GM19239 (cell line): Measurements from ENCODE around the gene HOXA2.

ENCODE experiments used
- DNase-seq: peaks from one replicate; pipeline ENCODE4 v3.0.0; 2011; ENCODE audit warnings: low spot score; ENCODE audit not compliant: insufficient read length
- FAIRE-seq: peaks from 2 replicates; lab custom pipeline; 2011; peaks lifted over from hg19 to GRCh38; lab: Jason Lieb, UNC

Gene HOXA2

DNA sequence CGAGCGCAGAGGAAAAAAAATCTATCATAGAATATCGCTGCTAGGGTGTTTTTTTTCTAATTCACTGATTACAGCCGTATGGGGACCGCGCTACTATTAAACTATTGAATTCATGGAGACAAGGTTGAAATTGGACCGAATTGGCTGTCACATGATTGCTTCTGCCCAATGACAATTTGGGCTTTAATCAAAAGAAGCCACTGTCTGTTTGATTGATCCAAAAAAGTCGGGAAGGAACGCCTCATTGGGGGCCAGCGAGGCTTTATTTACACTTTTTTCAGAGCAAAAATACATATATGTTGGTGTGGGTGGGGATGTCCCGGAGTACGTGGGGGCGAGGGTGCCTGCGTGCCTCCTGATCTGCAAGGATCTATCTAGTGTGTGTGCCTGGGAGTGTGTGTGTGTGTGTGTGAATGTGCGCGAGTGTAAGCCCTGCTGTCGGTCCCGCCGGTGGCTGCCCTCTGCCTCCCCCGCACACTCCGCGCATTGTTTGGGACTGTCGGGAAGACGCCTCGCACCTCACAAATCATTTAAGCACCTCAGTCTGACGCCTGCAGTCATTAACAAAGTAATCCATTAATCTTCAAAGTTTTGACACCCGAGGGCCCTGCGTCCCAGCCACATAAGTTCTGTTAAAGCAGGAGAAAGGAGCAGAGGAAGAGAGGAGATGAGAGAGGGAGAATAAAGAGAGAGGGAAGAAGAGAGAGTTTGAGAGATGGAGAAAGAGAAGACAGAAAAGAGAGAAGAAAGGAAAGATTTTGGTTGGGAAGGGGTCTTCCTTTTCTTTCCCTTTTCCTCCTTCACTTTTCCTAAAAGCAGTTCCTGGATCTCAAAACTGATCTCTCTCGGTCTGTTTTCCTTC is at the start of gene HOXA2:
HOXA2 (minus strand) TSS at position 103 of the 862 bp plus-strand sequence. CDS start 183 bp downstream, outside the sequence.
- no peak for FAIRE-seq

DNA sequence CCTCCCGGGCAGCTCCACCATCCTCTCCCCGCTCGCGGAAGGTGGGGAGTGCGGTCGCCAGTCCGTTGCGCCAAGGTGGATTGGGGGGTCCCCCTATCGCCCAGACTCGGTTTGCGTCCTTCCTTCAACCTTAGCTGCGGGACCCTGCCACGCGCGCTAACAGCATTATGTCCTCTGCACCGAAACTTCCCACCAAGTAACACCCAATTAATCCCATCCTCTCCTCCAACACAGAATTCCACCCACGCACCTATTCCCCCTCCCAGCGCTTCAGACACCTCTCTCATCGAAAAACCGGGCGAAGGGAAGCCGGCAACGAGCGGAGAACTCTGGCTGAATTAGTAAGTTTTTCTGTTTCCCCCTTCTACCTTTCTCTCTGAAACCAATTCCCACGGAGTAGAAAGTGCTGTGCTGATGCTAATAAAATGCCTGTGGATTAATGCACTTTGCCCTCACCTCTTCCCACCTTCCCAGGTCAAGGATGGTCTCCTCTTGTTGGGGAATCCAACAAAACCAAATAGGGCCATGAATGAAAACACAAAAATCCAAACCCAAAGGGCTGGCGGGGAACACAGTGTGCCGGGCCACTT is 49.0 kb upstream of the HOXA2 start:
- DNase-seq (no peak), FAIRE-seq (no peak)

More for the DNA sequence above, at the start of gene HOXA2:
- no peak for DNase-seq

DNA sequence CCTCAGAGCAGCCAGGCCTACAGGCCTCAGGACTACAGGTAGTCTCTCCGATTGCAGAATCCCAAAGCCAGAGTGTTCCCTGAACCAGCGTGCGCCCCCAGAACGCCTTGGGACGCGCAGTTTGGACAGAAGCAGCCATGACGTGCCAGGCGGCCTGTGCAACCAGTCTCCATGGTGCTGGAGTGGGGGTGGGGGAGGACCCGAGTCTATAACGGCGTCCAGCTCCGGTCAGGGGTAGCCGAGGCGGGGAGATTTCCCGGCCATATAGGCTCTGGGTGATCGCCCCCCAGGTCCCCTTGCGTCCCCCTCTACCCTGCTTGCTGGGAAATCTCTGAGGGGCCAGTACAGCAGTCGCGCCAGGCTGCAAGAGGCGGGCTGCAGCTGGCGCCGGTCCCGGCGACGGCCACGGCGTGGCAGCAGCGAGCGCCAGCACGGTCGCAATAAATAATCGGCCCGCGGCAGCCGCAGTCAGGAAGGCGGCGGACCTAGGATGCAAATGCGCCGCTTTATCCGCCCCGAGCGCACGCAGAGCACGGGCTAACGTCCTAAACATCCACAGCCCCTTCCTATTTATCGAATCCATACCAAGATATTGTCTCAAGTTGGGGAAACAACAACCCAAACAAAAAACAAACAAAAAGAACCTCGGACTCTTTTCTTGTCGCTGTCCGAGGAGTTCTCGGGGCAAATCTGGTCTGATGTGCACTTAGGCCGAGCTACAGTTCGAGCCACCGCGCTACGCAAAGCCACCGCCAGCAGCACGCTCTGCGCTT is 48.3 kb upstream of the HOXA2 start:
- DNase-seq: peak; percentile 86
- FAIRE-seq: no peak

DNA sequence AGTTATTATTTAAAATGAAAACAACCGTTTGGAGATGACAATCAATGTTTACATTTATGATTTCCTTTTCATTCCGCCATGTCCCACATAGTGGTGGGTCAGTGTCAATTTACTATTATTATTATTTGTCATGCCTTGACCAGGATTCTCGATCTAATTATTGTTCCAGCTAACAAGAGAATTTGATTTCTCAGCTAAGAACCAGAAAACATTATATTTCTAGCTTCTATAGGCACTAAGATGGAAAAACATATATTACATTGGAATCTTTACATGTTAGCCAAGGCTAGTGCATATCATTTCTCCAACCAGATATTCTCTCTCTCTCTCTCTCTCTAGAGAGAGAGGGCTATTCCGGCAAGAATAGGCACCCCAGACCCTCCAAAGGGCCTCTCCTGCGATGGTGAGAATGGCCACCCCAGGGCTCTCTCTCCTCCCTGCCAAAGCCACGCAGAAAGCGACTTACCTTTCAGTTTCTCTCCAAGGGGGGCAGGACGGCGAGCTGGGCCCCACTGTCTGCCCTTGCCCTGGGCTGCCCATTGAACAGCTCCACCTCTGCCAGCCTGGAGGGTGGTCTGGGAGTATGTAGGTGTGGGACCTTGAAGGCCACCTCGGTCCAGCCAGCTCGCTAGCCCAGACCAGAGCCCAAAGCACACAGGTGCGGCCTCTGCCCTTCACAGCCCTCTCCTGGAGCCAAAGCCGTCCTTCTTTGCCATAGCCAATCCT is 47.5 kb upstream of the HOXA2 start:
- FAIRE-seq: no peak
- DNase-seq: no peak

DNA sequence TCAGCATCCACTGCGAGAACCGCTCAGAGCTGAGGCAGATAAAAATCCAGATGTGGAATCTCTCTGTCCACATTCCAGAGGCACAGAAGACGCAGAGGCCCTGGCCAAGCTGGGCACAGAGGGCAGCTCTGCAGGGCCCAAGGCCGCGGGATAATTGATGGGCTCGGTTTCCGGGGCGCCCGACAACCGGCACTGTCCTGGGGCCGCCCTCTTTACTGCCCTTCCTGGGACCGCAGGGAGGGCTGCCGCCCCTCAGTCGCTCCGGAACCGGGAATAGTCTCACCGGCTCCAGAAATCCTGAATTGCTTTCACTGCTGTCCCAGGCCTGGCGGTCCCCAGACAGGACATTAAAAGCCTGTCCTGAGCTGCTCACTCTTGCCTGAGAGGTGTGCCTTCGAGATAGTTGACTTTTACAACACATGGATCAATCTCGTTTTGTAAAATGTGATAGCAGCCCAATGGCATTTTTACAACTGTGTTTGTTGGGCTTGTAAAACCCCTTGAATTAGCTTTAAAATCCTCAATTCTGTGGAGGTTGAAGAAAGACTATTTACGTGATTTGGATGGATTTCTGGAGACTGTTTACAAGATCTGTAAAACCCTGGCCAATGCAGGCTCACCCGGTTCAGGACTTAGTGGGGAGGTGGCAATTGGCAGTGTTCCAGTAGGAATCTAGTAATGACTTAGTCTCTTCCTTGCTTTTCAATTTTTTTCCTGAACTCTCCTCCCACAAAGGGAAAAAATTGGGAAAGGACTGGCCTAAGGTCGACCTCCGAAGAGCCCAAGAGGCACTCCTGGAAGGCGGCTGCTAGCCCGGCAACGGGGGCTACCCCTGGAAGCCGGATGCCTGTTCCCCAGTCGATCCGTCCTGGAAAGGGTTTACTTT is 46.5 kb upstream of the HOXA2 start:
- DNase-seq: no peak
- FAIRE-seq: no peak

- DNase-seq: no peak
- no peak for FAIRE-seq
Measured at GRCh38 chr7:27148031-27148755, 45.7 kb upstream of the HOXA2 start.

DNA sequence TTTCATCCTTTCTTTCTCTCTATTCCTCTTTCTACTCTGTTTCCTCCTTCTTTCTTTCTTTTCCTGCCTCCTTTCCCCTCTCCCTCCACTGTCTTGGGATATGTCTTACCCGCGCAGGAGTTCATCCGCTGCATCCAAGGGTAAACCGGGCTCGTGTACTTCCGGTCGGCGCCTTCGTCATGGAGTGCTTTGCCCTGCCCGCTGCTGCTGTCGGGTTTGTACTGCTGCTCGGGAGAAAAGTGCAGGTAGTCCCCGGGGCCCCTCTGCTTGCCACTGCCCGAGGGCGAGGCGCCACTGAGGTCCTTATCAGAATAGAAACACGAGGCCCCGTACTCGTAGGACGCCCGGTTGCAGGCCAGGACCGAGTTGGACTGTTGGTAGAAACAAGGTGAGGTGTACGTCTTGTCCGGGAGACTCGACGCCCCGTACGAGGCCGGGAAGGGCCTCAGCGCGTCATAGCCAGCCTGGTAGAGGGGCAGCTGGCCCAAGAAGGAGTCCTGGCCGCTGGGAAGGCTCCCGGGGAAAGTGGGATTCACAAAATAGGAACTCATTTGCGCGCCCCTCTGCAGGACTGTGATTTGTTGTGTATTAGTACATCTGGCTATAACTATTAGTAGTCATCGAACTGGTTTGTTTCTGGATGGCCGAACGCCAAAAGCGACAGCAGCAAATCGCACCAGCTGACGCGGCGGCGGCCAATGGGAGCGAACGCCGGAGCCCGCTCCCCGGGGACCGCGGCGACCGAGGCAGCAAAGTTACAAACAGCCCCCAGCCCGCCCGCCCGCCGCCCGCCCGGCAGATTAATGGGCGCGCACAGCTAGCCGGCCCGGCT is 44.9 kb upstream of the HOXA2 start, which contains the start of gene HOXA6:
HOXA6 (minus strand) TSS at position 576 of the 832 bp plus-strand sequence; CDS start at position 551, 25 bp downstream.
- DNase-seq (no peak), FAIRE-seq (no peak)

DNA sequence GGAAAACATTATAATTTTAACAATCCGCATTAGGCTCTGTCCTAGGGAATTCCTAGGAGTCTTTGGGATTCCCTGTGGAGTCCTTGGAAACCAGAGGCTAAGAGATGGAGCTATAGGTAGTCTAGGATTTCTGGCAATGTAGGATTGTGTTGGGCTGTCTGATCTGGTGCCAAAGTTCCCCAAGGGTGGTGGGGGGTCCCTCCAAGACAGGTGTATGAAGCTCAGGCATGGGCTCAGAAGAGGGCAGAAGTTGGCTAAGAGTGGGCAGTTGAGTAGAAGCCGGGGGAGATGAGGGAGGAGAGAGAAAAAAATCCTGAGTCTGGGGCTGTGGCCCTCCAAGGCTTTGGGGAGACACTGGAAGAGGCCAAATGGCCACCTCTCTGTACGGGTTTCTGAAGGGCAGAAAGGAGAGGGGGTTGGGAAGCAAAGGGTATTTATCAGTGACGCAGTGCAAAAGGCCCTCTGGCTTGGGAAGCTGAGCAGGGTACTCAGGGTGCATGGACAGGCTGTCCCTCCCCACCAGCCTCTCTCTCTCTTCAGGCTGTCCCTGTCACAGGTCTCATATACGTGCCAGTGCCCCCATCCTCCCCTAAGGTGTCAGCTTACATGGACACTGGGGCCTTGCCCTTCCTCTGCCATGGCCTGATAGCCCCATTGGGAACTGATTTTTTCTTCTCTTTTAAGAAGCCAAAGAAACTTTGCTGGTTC is 44.2 kb upstream of the HOXA2 start:
- DNase-seq (no peak), FAIRE-seq (no peak)

GRCh38 chr7:27145914-27146412 is 43.5 kb upstream of the HOXA2 start:
- DNase-seq: no peak
- no peak for FAIRE-seq

- no peak for FAIRE-seq
- no peak for DNase-seq
Measured at GRCh38 chr7:27145165-27145913, 42.9 kb upstream of the HOXA2 start.

DNA sequence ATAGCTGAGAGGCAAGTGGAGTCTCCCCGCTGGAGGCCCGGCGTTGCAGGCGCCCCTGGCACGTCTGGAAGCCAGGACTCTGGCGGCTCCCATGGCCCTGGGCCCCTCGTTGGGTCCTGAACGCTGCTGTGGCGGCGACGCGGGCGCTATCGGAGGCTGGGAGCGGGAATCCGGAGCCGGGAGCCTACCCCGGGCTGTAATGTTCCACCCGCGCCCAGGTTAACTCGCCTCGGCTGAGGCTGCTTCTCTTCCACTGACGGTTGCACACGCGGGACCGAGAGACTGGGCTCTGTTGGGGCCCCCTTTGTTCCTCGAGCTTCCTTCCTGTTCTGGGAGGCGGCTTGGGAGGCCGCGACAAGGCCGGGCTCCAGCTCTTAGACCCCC is 42.3 kb upstream of the HOXA2 start:
- no peak for FAIRE-seq
- no peak for DNase-seq

- DNase-seq (no peak), FAIRE-seq (no peak)
Measured at GRCh38 chr7:27143950-27144780, 41.7 kb upstream of the HOXA2 start.

DNA sequence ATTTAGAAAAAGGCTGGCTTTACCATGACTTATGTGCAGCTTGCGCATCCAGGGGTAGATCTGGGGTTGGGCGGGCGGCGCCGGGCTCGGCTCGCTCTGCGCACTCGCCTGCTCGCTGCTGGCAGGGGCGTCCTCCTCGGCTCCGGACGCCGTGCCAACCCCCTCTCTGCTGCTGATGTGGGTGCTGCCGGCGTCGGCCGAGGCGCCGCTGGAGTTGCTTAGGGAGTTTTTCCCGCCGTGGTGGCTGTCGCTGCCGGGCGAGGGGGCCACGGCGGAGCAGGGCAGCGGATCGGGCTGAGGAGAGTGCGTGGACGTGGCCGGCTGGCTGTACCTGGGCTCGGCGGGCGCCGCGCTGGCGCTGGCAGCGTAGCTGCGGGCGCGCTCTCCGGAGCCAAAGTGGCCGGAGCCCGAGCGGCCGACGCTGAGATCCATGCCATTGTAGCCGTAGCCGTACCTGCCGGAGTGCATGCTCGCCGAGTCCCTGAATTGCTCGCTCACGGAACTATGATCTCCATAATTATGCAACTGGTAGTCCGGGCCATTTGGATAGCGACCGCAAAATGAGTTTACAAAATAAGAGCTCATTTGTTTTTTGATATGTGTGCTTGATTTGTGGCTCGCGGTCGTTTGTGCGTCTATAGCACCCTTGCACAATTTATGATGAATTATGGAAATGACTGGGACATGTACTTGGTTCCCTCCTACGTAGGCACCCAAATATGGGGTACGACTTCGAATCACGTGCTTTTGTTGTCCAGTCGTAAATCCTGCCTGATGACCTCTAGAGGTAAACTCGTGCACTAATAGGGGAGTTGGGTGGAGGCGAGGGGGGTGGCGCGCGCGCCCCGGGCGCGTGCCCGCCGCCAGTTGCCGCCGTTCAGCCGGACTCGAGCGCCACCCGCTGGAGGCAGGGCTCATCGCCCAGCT is 40.8 kb upstream of the HOXA2 start, which contains the start of gene HOXA5:
HOXA5 (minus strand) TSS at position 659 of the 927 bp plus-strand sequence; CDS start at position 585, 74 bp downstream.
- FAIRE-seq (peak; percentile 69), DNase-seq (peak; percentile 59)

DNA sequence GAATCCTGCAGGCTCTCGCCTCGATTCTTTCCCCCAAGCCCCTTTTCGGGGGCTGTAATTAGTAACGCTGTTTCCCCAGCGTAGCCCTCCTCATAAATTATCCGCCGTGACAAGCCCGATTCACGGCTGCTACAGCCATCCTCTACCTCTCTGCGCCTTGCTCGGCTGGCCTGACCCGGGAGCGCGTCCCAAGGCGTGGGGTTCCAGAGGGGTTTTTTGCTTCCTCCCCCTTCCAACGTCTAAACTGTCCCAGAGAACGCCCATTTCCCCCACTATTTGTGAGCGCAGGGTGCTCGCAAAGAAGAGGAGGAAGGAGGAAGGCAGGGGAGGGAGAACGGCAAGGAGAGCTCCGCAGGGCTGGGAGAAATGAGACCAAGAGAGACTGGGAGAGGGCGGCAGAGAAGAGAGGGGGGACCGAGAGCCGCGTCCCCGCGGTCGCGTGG is 40.1 kb upstream of the HOXA2 start:
- no peak for FAIRE-seq

More for the DNA sequence above, 40.1 kb upstream of the HOXA2 start:
- no peak for DNase-seq
